ENCODE data around the gene CXCL12. TPM values are rescaled to one million over a fixed set of nuclear protein-coding genes. Genes with fewer than 3 reads are reported as not detected.

The CXCL12 gene
- total and polyA plus RNA-seq, 2 of the 13 experiments (the other 11 are each of a cell fraction or from before 2014, with no cell fraction given): not detected

- TF ChIP-seq, protein P1, sequence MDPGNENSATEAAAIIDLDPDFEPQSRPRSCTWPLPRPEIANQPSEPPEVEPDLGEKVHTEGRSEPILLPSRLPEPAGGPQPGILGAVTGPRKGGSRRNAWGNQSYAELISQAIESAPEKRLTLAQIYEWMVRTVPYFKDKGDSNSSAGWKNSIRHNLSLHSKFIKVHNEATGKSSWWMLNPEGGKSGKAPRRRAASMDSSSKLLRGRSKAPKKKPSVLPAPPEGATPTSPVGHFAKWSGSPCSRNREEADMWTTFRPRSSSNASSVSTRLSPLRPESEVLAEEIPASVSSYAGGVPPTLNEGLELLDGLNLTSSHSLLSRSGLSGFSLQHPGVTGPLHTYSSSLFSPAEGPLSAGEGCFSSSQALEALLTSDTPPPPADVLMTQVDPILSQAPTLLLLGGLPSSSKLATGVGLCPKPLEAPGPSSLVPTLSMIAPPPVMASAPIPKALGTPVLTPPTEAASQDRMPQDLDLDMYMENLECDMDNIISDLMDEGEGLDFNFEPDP (CRISPR knock-in tag; conservative IDR thresholded peaks at IDR 0.05): no peak
- TF ChIP-seq TCF7 (IDR thresholded peaks at IDR 0.05; ENCODE audit: low read depth) (no peak), ZNF484 (CRISPR knock-in tag; IDR thresholded peaks at IDR 0.05; ENCODE audit: borderline replicate concordance, low read depth) (no peak), NBN (conservative IDR thresholded peaks at IDR 0.05) (no peak)
Observed at GRCh38 chr10:44334621-44335184, 50.2 kb downstream of the CXCL12 start (continued).

GRCh38 chr10:44334091-44334490 is 50.8 kb downstream of the CXCL12 start:
- in situ Hi-C loops (cut with HindIII; ENCODE audit: extremely low pct_ligation_motif_present, low pct_unique_long_range_greater_than_20kb) (no loop called here), intact Hi-C loops (cut with micrococcal nuclease; ENCODE audit: unreplicated experiment) (no loop called here)
- Histone ChIP-seq H3K4me1 (ENCODE audit: insufficient read depth, low read length) (no peaks in the 10 kb centered on the region), H3K4me3 (replicated peaks in 1 of 3; ENCODE audit: insufficient read depth in 1 of 3, low read depth in 2 of 3, low read length in 3 of 3) (no peak overlapping the region), H3K9me3 (ENCODE audit: low read length) (no peaks in the 10 kb centered on the region), H2AFZ (ENCODE audit: low read length) (no peak overlapping the region), H3K36me3 (replicated peaks in 1 of 2; ENCODE audit: control insufficient read depth in 1 of 2, insufficient read depth in 2 of 2, low read length in 2 of 2) (no peaks in the 10 kb centered on the region), H3K9ac (ENCODE audit: insufficient read depth, low read depth, low read length) (no peak overlapping the region), H3K27me3 (ENCODE audit: control insufficient read depth in 1 of 2, insufficient read depth in 2 of 2, low read length in 2 of 2) (peaks cover 0 to 2% of the 10 kb centered on the region in 2 experiments; a peak in 1 of 5 replicates), H3K27ac (ENCODE audit: extremely low read length, insufficient read depth, low read length) (no peak overlapping the region), H4K20me1 (ENCODE audit: insufficient read depth, low read length) (no peaks in the 10 kb centered on the region), H3K79me2 (ENCODE audit: insufficient read depth, low read length) (no peaks in the 10 kb centered on the region), H3K4me2 (ENCODE audit: low read depth, low read length) (no peak overlapping the region)
- no TSS peak for BruUV-seq (replicated peaks)
- 55% methylated on average over 6 of the region's 6 CpGs for WGBS (ENCODE audit: low lambda C conversion rate)
- CTCF ChIA-PET (ENCODE audit: low intra/inter-chr PET ratio, low total read pairs): no interaction called here
- FAIRE-seq (no peak), ATAC-seq (no peak), DNase-seq (ENCODE audit: low spot score) (no peak)
- POLR2A ChIA-PET: no interaction called here
- TF ChIP-seq KDM5B (CRISPR knock-in tag; IDR thresholded peaks at IDR 0.05; ENCODE audit: borderline replicate concordance): no peak
- TF ChIP-seq ERF (CRISPR knock-in tag; IDR thresholded peaks at IDR 0.05): no peak
- TF ChIP-seq, protein P2, sequence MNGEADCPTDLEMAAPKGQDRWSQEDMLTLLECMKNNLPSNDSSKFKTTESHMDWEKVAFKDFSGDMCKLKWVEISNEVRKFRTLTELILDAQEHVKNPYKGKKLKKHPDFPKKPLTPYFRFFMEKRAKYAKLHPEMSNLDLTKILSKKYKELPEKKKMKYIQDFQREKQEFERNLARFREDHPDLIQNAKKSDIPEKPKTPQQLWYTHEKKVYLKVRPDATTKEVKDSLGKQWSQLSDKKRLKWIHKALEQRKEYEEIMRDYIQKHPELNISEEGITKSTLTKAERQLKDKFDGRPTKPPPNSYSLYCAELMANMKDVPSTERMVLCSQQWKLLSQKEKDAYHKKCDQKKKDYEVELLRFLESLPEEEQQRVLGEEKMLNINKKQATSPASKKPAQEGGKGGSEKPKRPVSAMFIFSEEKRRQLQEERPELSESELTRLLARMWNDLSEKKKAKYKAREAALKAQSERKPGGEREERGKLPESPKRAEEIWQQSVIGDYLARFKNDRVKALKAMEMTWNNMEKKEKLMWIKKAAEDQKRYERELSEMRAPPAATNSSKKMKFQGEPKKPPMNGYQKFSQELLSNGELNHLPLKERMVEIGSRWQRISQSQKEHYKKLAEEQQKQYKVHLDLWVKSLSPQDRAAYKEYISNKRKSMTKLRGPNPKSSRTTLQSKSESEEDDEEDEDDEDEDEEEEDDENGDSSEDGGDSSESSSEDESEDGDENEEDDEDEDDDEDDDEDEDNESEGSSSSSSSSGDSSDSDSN (CRISPR knock-in tag; IDR thresholded peaks at IDR 0.05): no peak
- no peak for TF ChIP-seq FOXK2 (IDR thresholded peaks at IDR 0.05)
- TF ChIP-seq NCOR1 (IDR thresholded peaks at IDR 0.05; ENCODE audit: borderline replicate concordance, low read length): no peak
- no peak for TF ChIP-seq REXO4 (CRISPR knock-in tag; IDR thresholded peaks at IDR 0.05; ENCODE audit: borderline replicate concordance)
- TF ChIP-seq SNAPC2 (CRISPR knock-in tag; IDR thresholded peaks at IDR 0.05): no peak
- TF ChIP-seq MXI1 (IDR thresholded peaks at IDR 0.05; ENCODE audit: borderline replicate concordance, low read depth, low read length): no peak
- no peak for TF ChIP-seq FOXA1 (IDR thresholded peaks at IDR 0.05)
- no peak for TF ChIP-seq FOXA1 (CRISPR knock-in tag; IDR thresholded peaks at IDR 0.05)
- no peak for TF ChIP-seq ZNF33B (CRISPR knock-in tag; IDR thresholded peaks at IDR 0.05)
- no peak for TF ChIP-seq ZFP41 (CRISPR knock-in tag; IDR thresholded peaks at IDR 0.05; ENCODE audit: borderline replicate concordance)
- no peak for TF ChIP-seq TARDBP (CRISPR knock-in tag; IDR thresholded peaks at IDR 0.05)

Data from HepG2 (cell line).